Dendritic cell treated with granulocyte-macrophage colony-stimulating factor and Interleukin-4, amounts not matched to agents 40 ng/mL and 50 ng/mL, for 4 days (primary cell): ENCODE data around the gene MRPS17.
A peak's percentile ranks its signal among the peaks of the same experiment; 100 is the strongest.
"Not testable (repeated sequence)": the region's sequence is repeated elsewhere in the genome, so short reads cannot be mapped to it uniquely, and the experiment has no call there.

Experiments used
- H3K27ac Mint-ChIP-seq: one replicate; pipeline ENCODE4 v1.8.0; 2022; ENCODE audit warnings: mild to moderate bottlenecking, mixed read lengths
- H3K27me3 Mint-ChIP-seq: one replicate; pipeline ENCODE4 v1.8.0; 2022; ENCODE audit warnings: mild to moderate bottlenecking, mixed read lengths
- H3K36me3 Mint-ChIP-seq: one replicate; pipeline ENCODE4 v1.8.0; 2022; ENCODE audit warnings: low read depth, mixed read lengths
- H3K4me1 Mint-ChIP-seq: one replicate; pipeline ENCODE4 v1.8.0; 2022; ENCODE audit warnings: low read depth, mixed read lengths
- H3K4me3 Mint-ChIP-seq: one replicate; pipeline ENCODE4 v1.8.0; 2022; ENCODE audit warnings: mild to moderate bottlenecking, moderate library complexity, mixed read lengths
- H3K9me3 Mint-ChIP-seq: one replicate; pipeline ENCODE4 v1.8.0; 2022; ENCODE audit warnings: mixed read lengths
- intact Hi-C: fragments of 100-400 bp; cut with micrococcal nuclease; formaldehyde crosslinking; loops from one replicate; pipeline ENCODE4 v1.15.0; 2022

Gene MRPS17

GRCh38 chr7:55951637-55952351, at the start of gene MRPS17:
Gene MRPS17, plus strand, starts transcription at chr7:55951877. Its CDS starts 1,319 bp downstream, at chr7:55953196.
- Mint-ChIP-seq H3K36me3 (peaks cover 40% of the 10 kb centered on the region), H3K27ac (peak within 1 kb of the TSS; percentile 96), H3K4me1 (peaks cover 9% of the 10 kb centered on the region), H3K4me3 (peak within 1 kb of the TSS; percentile 98), H3K27me3 (peaks cover 3% of the 10 kb centered on the region), H3K9me3 (peaks cover 2% of the 10 kb centered on the region)
- intact Hi-C loops: loop anchor here (1.0 to 5.0 kb wide), 3 partner anchors 13 to 99 kb away; partner anchors contain the start of genes CCT6A, NIPSNAP2, PSPH and ZNF713

GRCh38 chr7:55903985-55904759, 47.5 kb upstream of the MRPS17 start:
- peaks cover 17% of the 10 kb centered on the region for H3K9me3 Mint-ChIP-seq
- H3K27ac Mint-ChIP-seq: peak overlapping the region; percentile 41
- intact Hi-C loops: no loop called here
- H3K4me3 Mint-ChIP-seq: no peak overlapping the region
- H3K4me1 Mint-ChIP-seq: peaks cover 15% of the 10 kb centered on the region
- H3K27me3 Mint-ChIP-seq: no peaks in the 10 kb centered on the region
- peaks cover 6% of the 10 kb centered on the region for H3K36me3 Mint-ChIP-seq

- H3K27me3 Mint-ChIP-seq: no peaks in the 10 kb centered on the region
- H3K9me3 Mint-ChIP-seq: peaks cover 7% of the 10 kb centered on the region
- H3K27ac Mint-ChIP-seq: no peak overlapping the region
- intact Hi-C loops: no loop called here
- no peaks in the 10 kb centered on the region for H3K4me1 Mint-ChIP-seq
- H3K4me3 Mint-ChIP-seq: no peak overlapping the region
- peaks cover 36% of the 10 kb centered on the region for H3K36me3 Mint-ChIP-seq
These were observed 38.9 kb upstream of the MRPS17 start for GRCh38 chr7:55912748-55913158.

- H3K27ac Mint-ChIP-seq: no peak overlapping the region
- peaks cover 18% of the 10 kb centered on the region for H3K36me3 Mint-ChIP-seq
- intact Hi-C loops: no loop called here
- no peaks in the 10 kb centered on the region for H3K27me3 Mint-ChIP-seq
- H3K4me1 Mint-ChIP-seq: no peaks in the 10 kb centered on the region
- no peak overlapping the region for H3K4me3 Mint-ChIP-seq
- peaks cover 13% of the 10 kb centered on the region for H3K9me3 Mint-ChIP-seq
These were observed 33.9 kb upstream of the MRPS17 start for GRCh38 chr7:55917771-55918170.

- Mint-ChIP-seq H3K9me3 (peaks cover 34% of the 10 kb centered on the region), H3K4me1 (no peaks in the 10 kb centered on the region), H3K27me3 (no peaks in the 10 kb centered on the region), H3K4me3 (no peak overlapping the region), H3K36me3 (peaks cover 10% of the 10 kb centered on the region), H3K27ac (no peak overlapping the region)
- intact Hi-C loops: no loop called here
These were observed 23.5 kb upstream of the MRPS17 start for GRCh38 chr7:55928006-55928767.

- Mint-ChIP-seq H3K4me1 (no peaks in the 10 kb centered on the region), H3K9me3 (peaks cover 40% of the 10 kb centered on the region), H3K27me3 (no peaks in the 10 kb centered on the region), H3K27ac (no peak overlapping the region), H3K4me3 (no peak overlapping the region), H3K36me3 (no peaks in the 10 kb centered on the region)
- intact Hi-C loops: no loop called here
These were observed 20.1 kb upstream of the MRPS17 start for GRCh38 chr7:55931421-55932151.

GRCh38 chr7:55939514-55940123, 12.1 kb upstream of the MRPS17 start:
- Mint-ChIP-seq H3K4me1 (no peaks in the 10 kb centered on the region), H3K9me3 (peaks cover 88% of the 10 kb centered on the region), H3K27ac (no peak overlapping the region), H3K4me3 (no peak overlapping the region), H3K36me3 (no peaks in the 10 kb centered on the region), H3K27me3 (no peaks in the 10 kb centered on the region)
- intact Hi-C loops: no loop called here

- Mint-ChIP-seq H3K4me1 (no peaks in the 10 kb centered on the region), H3K27me3 (peaks cover 3% of the 10 kb centered on the region), H3K9me3 (peaks cover 45% of the 10 kb centered on the region), H3K36me3 (peaks cover 2% of the 10 kb centered on the region), H3K4me3 (no peak overlapping the region), H3K27ac (no peak overlapping the region)
- intact Hi-C loops: no loop called here
These were observed 5.1 kb upstream of the MRPS17 start for GRCh38 chr7:55946545-55946944.

- H3K4me1 Mint-ChIP-seq, H3K9me3 Mint-ChIP-seq, H3K27me3 Mint-ChIP-seq: not testable (repeated sequence)
- intact Hi-C loops: loop anchor here (5.0 kb wide), 1 partner anchor 65 kb away; the partner anchor contains the start of gene ZNF713
- H3K4me3 Mint-ChIP-seq: peak overlapping the region; percentile 98
- H3K36me3 Mint-ChIP-seq: peaks cover 40% of the 10 kb centered on the region
- H3K27ac Mint-ChIP-seq: peak overlapping the region; percentile 96
These were observed 635 bp downstream of the MRPS17 start for GRCh38 chr7:55952352-55952671.

GRCh38 chr7:55953707-55954475, 2.2 kb downstream of the MRPS17 start:
- Mint-ChIP-seq H3K27me3 (peaks cover 3% of the 10 kb centered on the region), H3K4me3 (no peak overlapping the region), H3K27ac (no peak overlapping the region), H3K36me3 (peaks cover 40% of the 10 kb centered on the region), H3K4me1 (peaks cover 9% of the 10 kb centered on the region), H3K9me3 (no peaks in the 10 kb centered on the region)
- intact Hi-C loops: loop anchor here (5.0 kb wide), 1 partner anchor 67 kb away; the partner anchor contains the start of gene ZNF713

- peaks cover 32% of the 10 kb centered on the region for H3K36me3 Mint-ChIP-seq
- H3K27me3 Mint-ChIP-seq: no peaks in the 10 kb centered on the region
- no peak overlapping the region for H3K27ac Mint-ChIP-seq
- intact Hi-C loops: no loop called here
- no peaks in the 10 kb centered on the region for H3K9me3 Mint-ChIP-seq
- peaks cover 7% of the 10 kb centered on the region for H3K4me1 Mint-ChIP-seq
- no peak overlapping the region for H3K4me3 Mint-ChIP-seq
These were observed 5.5 kb downstream of the MRPS17 start for GRCh38 chr7:55957190-55957589.

GRCh38 chr7:55962014-55962413, 10.3 kb downstream of the MRPS17 start:
- H3K27ac Mint-ChIP-seq: peak overlapping the region; percentile 2
- peaks cover 13% of the 10 kb centered on the region for H3K36me3 Mint-ChIP-seq
- peaks cover 23% of the 10 kb centered on the region for H3K4me1 Mint-ChIP-seq
- H3K4me3 Mint-ChIP-seq: no peak overlapping the region
- H3K27me3 Mint-ChIP-seq: peaks cover 14% of the 10 kb centered on the region
- intact Hi-C loops: no loop called here
- no peaks in the 10 kb centered on the region for H3K9me3 Mint-ChIP-seq
